SK-N-SH treated with all-trans-retinoic acid at 6 μM for 48 hours (cell line): ENCODE results near the gene HES1.

Source experiments
- ATAC-seq: fragments of 200-7000 bp; cut with Tn5 transposase; 3 replicates; pipeline ENCODE4 v1.9.1; 2020; ENCODE audit warnings: mild to moderate bottlenecking, moderate library complexity
- ARNTL ChIP-seq: fragments of 450-650 bp; formaldehyde crosslinking; IDR thresholded peaks from 2 replicates; pipeline ENCODE4 v1.5.0; 2020; ENCODE audit warnings: low read depth, mild to moderate bottlenecking, moderate library complexity, borderline replicate concordance
- BACH2 ChIP-seq: fragments of 250-450 bp; sonication (Bioruptor Pico); IDR thresholded peaks from 2 replicates; pipeline ENCODE4 v1.9.0; 2021; ENCODE audit warnings: mild to moderate bottlenecking, borderline replicate concordance
- CSDC2 ChIP-seq: fragments of 250-450 bp; sonication (Bioruptor Pico); IDR thresholded peaks from 2 replicates; pipeline ENCODE4 v1.5.0; 2020; ENCODE audit warnings: mild to moderate bottlenecking, moderate library complexity
- CSRNP3 ChIP-seq: fragments of 250-450 bp; sonication (Bioruptor Pico); IDR thresholded peaks from 2 replicates; pipeline ENCODE4 v1.5.1; 2021; ENCODE audit warnings: mild to moderate bottlenecking, moderate library complexity
- ESRRG ChIP-seq: fragments of 250-450 bp; sonication (Bioruptor Pico); IDR thresholded peaks from 2 replicates; pipeline ENCODE4 v1.6.1; 2021; ENCODE audit warnings: mild to moderate bottlenecking
- OSR1 ChIP-seq: fragments of 250-450 bp; sonication (Bioruptor Pico); IDR thresholded peaks from 2 replicates; pipeline ENCODE4 v1.8.0; 2022; ENCODE audit warnings: moderate library complexity, mild to moderate bottlenecking, inconsistent platforms
- PATZ1 ChIP-seq: fragments of 250-450 bp; sonication (Bioruptor Pico); IDR thresholded peaks from 2 replicates; pipeline ENCODE4 v1.8.0; 2020; ENCODE audit warnings: mild to moderate bottlenecking, moderate library complexity, borderline replicate concordance
- POU6F1 ChIP-seq: fragments of 250-450 bp; sonication (Bioruptor Pico); IDR thresholded peaks from 2 replicates; pipeline ENCODE4 v1.8.0; 2021; ENCODE audit warnings: low read depth, mild to moderate bottlenecking, moderate library complexity, borderline replicate concordance
- PPARA ChIP-seq: fragments of 250-450 bp; sonication (Bioruptor Pico); IDR thresholded peaks from 2 replicates; pipeline ENCODE4 v1.5.0; 2020; ENCODE audit warnings: mild to moderate bottlenecking, borderline replicate concordance
- RARB ChIP-seq: fragments of 250-450 bp; sonication (Bioruptor Pico); IDR thresholded peaks from 2 replicates; pipeline ENCODE4 v1.8.0; 2021; ENCODE audit warnings: mild to moderate bottlenecking, moderate library complexity
- SNAI2 ChIP-seq: fragments of 250-450 bp; sonication (Bioruptor Pico); IDR thresholded peaks from 2 replicates; pipeline ENCODE4 v1.5.0; 2020; ENCODE audit warnings: mild to moderate bottlenecking, moderate library complexity
- TCF4 ChIP-seq: fragments of 250-450 bp; sonication (Bioruptor Pico); IDR thresholded peaks from 2 replicates; pipeline ENCODE4 v1.8.0; 2021; ENCODE audit warnings: mild to moderate bottlenecking, moderate library complexity, borderline replicate concordance
- TSHZ2 ChIP-seq: fragments of 250-450 bp; sonication (Bioruptor Pico); IDR thresholded peaks from 2 replicates; pipeline ENCODE4 v1.5.0; 2020; ENCODE audit warnings: mild to moderate bottlenecking, moderate library complexity
- ZC3H10 ChIP-seq: fragments of 250-450 bp; sonication (Bioruptor Pico); IDR thresholded peaks from 2 replicates; pipeline ENCODE4 v1.5.1; 2021; ENCODE audit warnings: mild to moderate bottlenecking, moderate library complexity
- ZFP3 ChIP-seq: fragments of 250-450 bp; sonication (Bioruptor Pico); IDR thresholded peaks from 2 replicates; pipeline ENCODE4 v1.5.0; 2020; ENCODE audit warnings: mild to moderate bottlenecking, moderate library complexity
- ZNF565 ChIP-seq: fragments of 450-650 bp; formaldehyde crosslinking; conservative IDR thresholded peaks from 2 replicates; pipeline ENCODE4 v1.5.0; 2020; ENCODE audit warnings: low read depth, mild to moderate bottlenecking, moderate library complexity
- ZNF70 ChIP-seq: fragments of 450-650 bp; formaldehyde crosslinking; IDR thresholded peaks from 2 replicates; pipeline ENCODE4 v1.5.0; 2020; ENCODE audit warnings: mild to moderate bottlenecking, moderate library complexity
- ZNF8 ChIP-seq: fragments of 450-650 bp; formaldehyde crosslinking; IDR thresholded peaks from 2 replicates; pipeline ENCODE4 v1.5.0; 2020; ENCODE audit warnings: mild to moderate bottlenecking, moderate library complexity

The HES1 gene

GRCh38 chr3:194105292-194105691, 30.7 kb upstream of the HES1 start:
- ATAC-seq, result no peak
- TF ChIP-seq ZNF70 (CRISPR knock-in tag) (no peak), CSDC2 (no peak), PPARA (CRISPR knock-in tag) (no peak), POU6F1 (CRISPR knock-in tag) (no peak), ZNF8 (CRISPR knock-in tag) (no peak), ZC3H10 (CRISPR knock-in tag) (no peak), CSRNP3 (CRISPR knock-in tag) (no peak), ZNF565 (CRISPR knock-in tag) (no peak), RARB (no peak), TSHZ2 (CRISPR knock-in tag) (no peak), ARNTL (CRISPR knock-in tag) (no peak), ZFP3 (CRISPR knock-in tag) (no peak), PATZ1 (CRISPR knock-in tag) (no peak), OSR1 (CRISPR knock-in tag) (no peak), ESRRG (CRISPR knock-in tag) (no peak), TCF4 (CRISPR knock-in tag) (no peak), SNAI2 (CRISPR knock-in tag) (no peak)

- TF ChIP-seq ZNF8 (CRISPR knock-in tag), result no peak
- TF ChIP-seq ZNF565 (CRISPR knock-in tag), result no peak
- no peak for TF ChIP-seq SNAI2 (CRISPR knock-in tag)
- no peak for ATAC-seq
Observed at GRCh38 chr3:194107107-194107506, 28.8 kb upstream of the HES1 start.

- TF ChIP-seq TCF4 (CRISPR knock-in tag) (no peak), PATZ1 (CRISPR knock-in tag) (no peak), BACH2 (CRISPR knock-in tag) (no peak)
- no peak for ATAC-seq
Observed at GRCh38 chr3:194109192-194109863, 26.6 kb upstream of the HES1 start.

GRCh38 chr3:194110483-194110882, 25.5 kb upstream of the HES1 start:
- no peak for ATAC-seq

More at GRCh38 chr3:194110483-194110882, 25.5 kb upstream of the HES1 start:
- TF ChIP-seq POU6F1 (CRISPR knock-in tag) (no peak), ZC3H10 (CRISPR knock-in tag) (no peak), BACH2 (CRISPR knock-in tag) (no peak), SNAI2 (CRISPR knock-in tag) (no peak), ZFP3 (CRISPR knock-in tag) (no peak)
